NCI-H510A treated with DMSO at 0.1 percent for 48 hours (cell line): ENCODE measurements around the gene SEMA4D.
"Not testable (repeated sequence)": the region's sequence is repeated elsewhere in the genome, so short reads cannot be mapped to it uniquely, and the experiment has no call there.

ENCODE experiments used
- DNase-seq: peaks from one replicate; lab custom pipeline; 2025; lab: John Stamatoyannopoulos, UW

SEMA4D gene

GRCh38 chr9:89384783-89385182 lies 113.1 kb downstream of the SEMA4D start:
- DNase-seq = no peak

GRCh38 chr9:89383721-89384300 lies 114.1 kb downstream of the SEMA4D start:
- DNase-seq = no peak

GRCh38 chr9:89383030-89383720 lies 114.7 kb downstream of the SEMA4D start:
- DNase-seq = no peak

- no peak for DNase-seq
Measured at GRCh38 chr9:89382026-89382986, 115.6 kb downstream of the SEMA4D start.

DNA sequence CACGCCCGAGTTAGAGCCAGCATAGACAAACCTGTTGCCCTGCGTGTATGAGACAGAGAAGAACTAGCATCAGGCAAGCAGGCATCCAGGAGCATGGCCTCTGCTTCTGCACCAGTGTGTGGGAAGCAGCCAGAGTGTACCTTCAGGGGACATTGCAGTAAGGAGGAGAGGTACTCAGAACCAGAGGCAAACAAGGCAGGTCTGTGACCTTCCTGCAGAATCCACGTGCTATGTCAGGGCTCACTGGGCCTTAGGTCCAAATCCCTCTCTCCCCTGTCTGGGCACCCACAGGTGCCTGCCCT lies 116.7 kb downstream of the SEMA4D start:
- no peak for DNase-seq

- no peak for DNase-seq
Measured at GRCh38 chr9:89380437-89381307, 117.2 kb downstream of the SEMA4D start.

DNA sequence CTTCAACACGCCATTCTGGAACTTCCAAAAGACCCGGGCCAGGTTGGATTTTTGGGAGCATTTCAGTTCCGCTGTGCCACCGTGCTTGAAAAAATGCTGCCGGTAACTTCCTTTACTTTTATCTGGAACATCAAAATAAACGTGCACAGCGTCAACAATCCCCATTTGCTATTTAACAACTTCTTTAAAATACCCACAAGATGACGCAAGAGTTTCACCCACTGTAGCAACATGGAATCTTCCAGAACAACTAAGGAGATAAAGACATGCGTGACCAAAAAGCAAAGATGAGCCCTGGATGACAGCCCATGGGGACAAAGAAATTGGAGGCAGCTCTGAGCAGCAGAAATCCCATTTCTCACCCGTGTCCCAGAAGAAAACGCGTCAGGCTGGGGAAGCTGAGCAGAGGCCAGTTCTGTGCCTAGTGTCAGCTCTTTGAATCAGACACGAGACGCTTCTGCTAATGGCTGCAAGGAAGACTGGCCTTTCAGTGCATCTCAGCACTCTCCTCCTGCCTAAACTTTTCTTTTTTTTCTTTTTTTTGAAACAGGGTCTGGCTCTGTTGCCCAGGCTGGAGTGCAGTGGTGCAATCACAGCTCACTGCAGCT lies 118.3 kb downstream of the SEMA4D start:
- DNase-seq = no peak

DNA sequence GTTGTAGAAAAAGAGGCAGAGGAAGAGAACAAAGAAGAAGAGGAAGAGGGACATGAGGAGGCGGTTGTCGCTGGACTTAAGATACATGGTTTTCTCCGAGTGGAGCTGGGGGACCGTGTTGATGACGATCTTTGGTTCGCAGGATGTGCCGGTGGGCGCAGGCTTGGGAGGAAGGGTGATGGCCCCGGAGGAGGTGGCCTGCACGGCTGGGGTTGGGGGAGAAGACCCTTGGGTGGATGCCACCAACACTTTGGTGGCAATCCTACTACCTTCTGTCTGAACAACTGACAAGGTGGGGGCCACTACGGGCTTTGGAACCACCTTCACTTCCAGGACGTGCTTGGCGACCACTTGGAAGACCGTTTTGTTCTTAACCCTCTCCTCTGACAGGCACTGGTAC lies 118.9 kb downstream of the SEMA4D start:
- no peak for DNase-seq

- DNase-seq = no peak
Measured at GRCh38 chr9:89378541-89378940, 119.4 kb downstream of the SEMA4D start.

DNA sequence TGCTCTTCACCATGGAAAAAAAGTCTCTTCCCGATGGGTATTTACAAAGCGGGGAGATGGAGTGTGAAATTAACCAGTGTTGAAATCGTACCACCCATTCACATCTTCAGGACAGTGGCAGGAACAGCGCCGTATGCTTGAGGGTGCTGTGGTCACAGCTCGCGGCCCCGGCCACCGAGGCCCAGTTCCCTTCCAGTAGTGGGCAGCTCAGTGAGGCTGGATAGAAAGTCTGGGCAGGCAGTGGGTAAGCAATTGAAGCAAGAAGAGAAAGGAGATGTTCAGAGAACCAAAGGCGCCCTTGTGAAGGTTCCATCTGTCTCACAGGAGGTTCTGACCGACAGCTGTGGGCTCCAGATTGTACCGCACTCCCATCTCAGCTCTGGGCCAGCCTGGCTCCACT lies 120.5 kb downstream of the SEMA4D start:
- DNase-seq = no peak

DNA sequence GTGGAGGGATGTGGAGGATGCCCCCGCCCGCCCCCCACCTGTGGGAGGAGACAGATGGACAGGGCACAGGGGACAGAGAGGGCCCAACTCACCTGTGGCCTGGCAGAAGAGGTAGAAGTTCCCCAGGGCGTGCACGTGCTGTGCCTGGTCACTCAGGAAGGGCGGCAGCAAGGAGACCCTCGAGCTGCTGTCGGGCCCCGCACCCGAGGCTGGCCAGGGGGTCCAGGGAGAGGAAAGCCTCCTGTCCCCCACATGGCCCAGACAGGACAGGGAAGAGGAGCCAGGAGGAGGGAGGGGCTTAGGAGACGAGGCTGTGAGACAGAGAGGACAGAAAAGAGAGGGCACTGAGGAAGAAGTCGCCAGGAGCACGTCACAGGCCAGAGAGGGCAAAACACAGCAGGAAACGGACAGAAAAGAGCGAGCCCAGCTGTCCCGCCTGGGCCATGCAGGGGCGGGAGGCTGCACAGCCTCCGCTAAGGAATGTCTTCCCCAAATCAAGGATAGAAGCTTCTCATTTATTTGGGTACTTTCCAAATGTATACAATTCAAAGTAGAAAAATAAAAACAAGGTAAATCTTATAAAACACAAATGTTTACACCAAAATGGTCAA lies 121.1 kb downstream of the SEMA4D start:
- no peak for DNase-seq

GRCh38 chr9:89376286-89376685 lies 121.6 kb downstream of the SEMA4D start:
- DNase-seq = no peak

- DNase-seq = peak; percentile 68
Measured at GRCh38 chr9:89375191-89375760, 122.6 kb downstream of the SEMA4D start.

- DNase-seq = no peak
Measured at GRCh38 chr9:89374176-89374575, 123.7 kb downstream of the SEMA4D start.

GRCh38 chr9:89372979-89373378 lies 124.9 kb downstream of the SEMA4D start:
- no peak for DNase-seq

DNA sequence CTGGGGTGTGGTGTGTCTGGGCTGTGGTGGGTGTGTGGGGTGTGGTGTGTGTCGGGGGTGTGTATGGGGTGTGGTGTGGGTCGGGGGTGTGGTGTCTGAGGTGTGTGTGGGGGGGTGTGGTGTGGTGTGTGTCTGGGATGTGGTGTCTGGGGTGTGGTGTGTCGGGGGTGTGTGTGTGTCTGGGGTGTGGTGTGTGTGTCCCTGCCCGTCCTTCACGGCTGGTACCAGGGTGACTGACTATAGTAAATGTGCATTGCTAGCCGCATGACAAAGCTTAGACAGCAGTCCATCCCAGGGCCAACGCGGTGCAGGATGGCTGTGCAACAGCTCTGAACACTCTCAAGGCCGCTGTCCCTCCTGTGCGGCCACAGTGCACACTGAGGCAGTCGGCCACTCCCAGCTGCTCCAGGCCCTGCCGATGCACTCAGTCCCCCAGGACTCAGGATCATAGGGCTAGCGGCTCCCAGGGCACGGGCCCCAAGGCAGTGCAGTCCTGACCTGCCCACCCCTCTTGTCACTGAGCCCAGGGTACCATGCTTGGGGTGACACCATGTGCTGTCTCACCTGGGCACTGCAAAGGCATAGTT lies 125.6 kb downstream of the SEMA4D start:
- DNase-seq = no peak

- not testable (repeated sequence) for DNase-seq
Measured at GRCh38 chr9:89371791-89372190, 126.1 kb downstream of the SEMA4D start.

DNA sequence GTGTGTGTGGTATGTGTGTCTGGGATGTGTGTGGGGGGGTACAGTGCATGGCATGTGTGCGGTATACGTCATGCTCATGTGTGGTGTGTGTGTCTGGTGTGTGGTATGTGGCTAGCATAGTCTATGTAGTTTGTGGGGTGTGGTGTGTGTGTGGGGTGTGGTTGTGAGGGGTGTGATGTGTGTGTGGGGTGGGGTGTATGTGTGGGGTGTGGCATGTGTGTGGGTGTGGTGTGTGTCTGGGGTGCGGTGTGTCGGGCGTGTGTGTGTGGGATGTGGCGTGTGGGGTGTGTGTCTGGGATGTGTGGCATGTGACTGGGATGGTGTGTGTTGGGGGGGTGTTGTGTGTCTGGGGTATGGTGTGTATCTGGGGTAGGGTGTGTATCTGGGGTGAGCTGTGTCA lies 127.3 kb downstream of the SEMA4D start:
- no peak for DNase-seq

DNA sequence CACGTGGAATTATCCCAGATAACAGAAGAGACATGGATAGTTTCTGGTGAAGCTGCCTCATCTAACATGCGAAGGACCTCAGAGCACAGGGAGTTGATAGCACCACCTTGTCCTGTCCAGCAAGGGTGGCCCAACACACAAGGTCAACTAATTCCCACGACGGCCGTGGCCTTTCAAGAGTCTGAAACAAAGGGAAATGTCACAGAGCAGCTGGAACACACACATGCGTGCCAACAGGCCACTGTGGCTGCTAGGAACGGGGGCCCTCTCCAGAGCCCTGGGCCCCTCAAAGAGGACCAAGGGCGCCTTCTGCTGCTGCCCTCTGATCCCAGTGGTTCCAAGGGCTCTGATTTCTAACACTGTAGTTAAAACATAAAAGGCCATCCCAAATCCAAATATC lies 128.9 kb downstream of the SEMA4D start:
- DNase-seq = no peak

- DNase-seq = no peak
Measured at GRCh38 chr9:89368550-89368949, 129.4 kb downstream of the SEMA4D start.
